H1 (cell line): Measurements from ENCODE around the gene SZT2. TPM values are rescaled to one million over a fixed set of nuclear protein-coding genes. Genes with fewer than 3 reads are reported as not detected.

ENCODE experiments used
- HDAC2 ChIP-seq, 2 experiments: fragments of 300-600 bp in 1 of 2; sonication (generic) in 1 of 2; IDR thresholded peaks; 2 replicates each; pipeline ENCODE4 v1.6.1; 2011 to 2012; ENCODE audit warnings: low read depth in 2 of 2, low read length in 2 of 2, mild to moderate bottlenecking in 2 of 2, moderate library complexity in 2 of 2, borderline replicate concordance in 1 of 2, inconsistent platforms in 1 of 2
- KDM5A ChIP-seq: fragments of 200-600 bp; IDR thresholded peaks from 2 replicates; pipeline ENCODE4 v1.7.1; 2012; ENCODE audit warnings: mild to moderate bottlenecking, low read length, inconsistent platforms, mixed read lengths
- PHF8 ChIP-seq: fragments of 200-600 bp; sonication (generic); conservative IDR thresholded peaks from 2 replicates; pipeline ENCODE4 v1.7.1; 2012; ENCODE audit warnings: low read depth, mild to moderate bottlenecking, inconsistent platforms, low read length, moderate library complexity
- POU5F1 ChIP-seq: IDR thresholded peaks from 2 replicates; pipeline ENCODE4 v1.6.1; 2011; ENCODE audit warnings: low read depth, mild to moderate bottlenecking, low read length, moderate library complexity
- RFX5 ChIP-seq: IDR thresholded peaks from 2 replicates; pipeline ENCODE4 v1.6.1; 2011; ENCODE audit warnings: low read depth, low read length, improper control_type of control experiment, borderline replicate concordance
- RNF2 ChIP-seq: fragments of 200-900, 300-1000 bp; sonication (generic); IDR thresholded peaks from 2 replicates; pipeline ENCODE4 v1.7.1; 2016; ENCODE audit warnings: borderline replicate concordance, low read depth, mild to moderate bottlenecking, antibody characterized with exemption, low read length; ENCODE audit not compliant: poor library complexity, severe bottlenecking; ENCODE audit errors: missing control alignments
- SIN3A ChIP-seq, 2 experiments: IDR thresholded peaks in 1 of 2; conservative IDR thresholded peaks in 1 of 2; 2 replicates each; pipeline ENCODE4 v1.6.1; 2011 to 2012; ENCODE audit warnings: low read length in 2 of 2, improper control_type of control experiment in 1 of 2, low read depth in 1 of 2, mild to moderate bottlenecking in 1 of 2
- SP4 ChIP-seq: IDR thresholded peaks from 2 replicates; pipeline ENCODE4 v1.6.1; 2012; ENCODE audit warnings: low read length, inconsistent platforms
- SUZ12 ChIP-seq: fragments of 200-600 bp; sonication (generic); IDR thresholded peaks from 2 replicates; pipeline ENCODE4 v1.6.1; 2012; ENCODE audit warnings: mild to moderate bottlenecking, inconsistent platforms, low read length, moderate library complexity, mixed read lengths
- TEAD4 ChIP-seq: IDR thresholded peaks from 2 replicates; pipeline ENCODE4 v1.6.1; 2012; ENCODE audit warnings: low read depth, low read length, inconsistent platforms, mixed read lengths
- polyA plus RNA-seq, 7 experiments: library from polyadenylated mRNA; depleted of rRNA in 3 of 7; stranded (reverse) in 5 of 7; unstranded in 2 of 7; fragments of >200 nt in 5 of 7; fragments of 200-250 nt in 2 of 7; gene quantifications; 1 replicate in 5 of 7; 2 replicates in 1 of 7; 4 replicates in 1 of 7; pipeline versions ENCODE4 v1.2.1 to v1.2.3, GENCODE V29; 2011 to 2013; ENCODE audit warnings: missing spikeins in 2 of 7, mixed read lengths in 2 of 7
- total RNA-seq: library from RNA; stranded (reverse); fragmentation: NEBNext Ultra II Directional; extraction: Animal tissue kit (Norgen Biotek cat#: 25700); gene quantifications from 2 replicates; pipeline ENCODE4 v1.2.1, GENCODE V29; 2021
- TF ChIP-seq, protein P1 (sequence below), 3 experiments: IDR thresholded peaks; 1 replicate in 2 of 3; 2 replicates in 1 of 3; pipeline versions ENCODE4 v1.5.1 to v1.6.1; 2011; ENCODE audit warnings: low read length in 3 of 3, mild to moderate bottlenecking in 3 of 3, inconsistent platforms in 2 of 3, low read depth in 1 of 3, moderate library complexity in 1 of 3; ENCODE audit not compliant: insufficient read depth in 1 of 3; ENCODE audit errors: control extremely low read depth in 1 of 3
- TF ChIP-seq, protein P2 (sequence below): IDR thresholded peaks from 2 replicates; pipeline ENCODE4 v1.6.1; 2011; ENCODE audit warnings: low read length, improper control_type of control experiment

The SZT2 gene
- total and polyA plus RNA-seq, 2 of the 8 experiments (the other 6 are each of a cell fraction or from before 2014, with no cell fraction given): 4.7 to 12.9 TPM

DNA sequence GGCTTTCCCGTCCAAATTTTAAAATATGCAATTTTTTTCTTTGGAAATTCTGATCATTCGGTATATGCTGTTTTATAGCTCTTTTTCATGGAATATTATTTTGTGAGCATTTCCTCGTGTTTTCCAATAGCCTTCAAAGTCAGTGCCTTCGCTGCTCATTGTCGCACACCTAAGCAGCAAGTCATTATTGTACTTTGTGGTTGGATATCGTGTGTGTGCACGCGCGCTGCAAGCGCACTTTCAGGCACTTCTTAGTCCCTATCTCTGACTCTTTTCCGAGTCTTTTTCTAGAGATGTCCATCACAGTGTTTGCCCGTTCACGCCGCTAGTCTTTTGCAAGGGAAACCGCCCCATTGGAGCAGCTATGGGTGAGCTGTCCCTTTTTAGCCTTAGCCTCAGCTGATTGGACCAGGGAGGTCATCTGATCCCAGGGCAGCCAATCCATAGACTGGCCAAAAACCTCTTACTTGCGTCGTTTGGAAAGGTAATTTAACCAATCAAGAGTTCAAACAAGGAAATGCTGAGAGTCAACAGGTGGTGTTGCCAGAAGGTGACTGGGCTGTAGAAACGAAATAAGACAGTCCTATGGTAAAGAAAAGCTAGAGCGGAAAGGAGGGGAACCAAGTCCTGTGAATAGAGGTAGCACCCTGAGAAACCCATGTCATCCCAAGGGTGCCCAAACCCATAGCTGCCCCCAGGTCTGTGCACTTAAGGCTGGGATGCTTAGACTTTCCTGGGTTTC is 64.7 kb downstream of the SZT2 start (continued):
- TF ChIP-seq POU5F1 (no peak), HDAC2 (IDR thresholded peaks at IDR 0.05; ENCODE audit: borderline replicate concordance in 1 of 2, low read depth in 2 of 2, low read length in 2 of 2) (0 out of 4 replicates have a peak, but pooled peaks of 1 of the 2 experiments have one; percentile 58), KDM5A (no peak), SUZ12 (no peak), SP4 (peak; percentile 69; the same call in 1 of the 2 replicates), RNF2 (no peak), TEAD4 (no peak), SIN3A (conservative IDR thresholded peaks at IDR 0.05 in 1 of 2, IDR thresholded peaks at IDR 0.05 in 1 of 2; ENCODE audit: low read depth in 1 of 2, low read length in 2 of 2) (0 out of 4 replicates have a peak, but pooled peaks of 1 of the 2 experiments have one; percentile 4), RFX5 (0 out of 2 replicates have a peak, but pooled peaks have one; percentile 22), PHF8 (0 out of 2 replicates have a peak, but pooled peaks have one; percentile 25)
- TF ChIP-seq, protein P1, sequence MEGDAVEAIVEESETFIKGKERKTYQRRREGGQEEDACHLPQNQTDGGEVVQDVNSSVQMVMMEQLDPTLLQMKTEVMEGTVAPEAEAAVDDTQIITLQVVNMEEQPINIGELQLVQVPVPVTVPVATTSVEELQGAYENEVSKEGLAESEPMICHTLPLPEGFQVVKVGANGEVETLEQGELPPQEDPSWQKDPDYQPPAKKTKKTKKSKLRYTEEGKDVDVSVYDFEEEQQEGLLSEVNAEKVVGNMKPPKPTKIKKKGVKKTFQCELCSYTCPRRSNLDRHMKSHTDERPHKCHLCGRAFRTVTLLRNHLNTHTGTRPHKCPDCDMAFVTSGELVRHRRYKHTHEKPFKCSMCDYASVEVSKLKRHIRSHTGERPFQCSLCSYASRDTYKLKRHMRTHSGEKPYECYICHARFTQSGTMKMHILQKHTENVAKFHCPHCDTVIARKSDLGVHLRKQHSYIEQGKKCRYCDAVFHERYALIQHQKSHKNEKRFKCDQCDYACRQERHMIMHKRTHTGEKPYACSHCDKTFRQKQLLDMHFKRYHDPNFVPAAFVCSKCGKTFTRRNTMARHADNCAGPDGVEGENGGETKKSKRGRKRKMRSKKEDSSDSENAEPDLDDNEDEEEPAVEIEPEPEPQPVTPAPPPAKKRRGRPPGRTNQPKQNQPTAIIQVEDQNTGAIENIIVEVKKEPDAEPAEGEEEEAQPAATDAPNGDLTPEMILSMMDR (IDR thresholded peaks at IDR 0.05; ENCODE audit: control extremely low read depth in 1 of 3, insufficient read depth in 1 of 3, low read depth in 1 of 3, low read length in 3 of 3): peak in 1 of 3 experiments; percentile 0; a peak in 1 of 4 replicates
- TF ChIP-seq, protein P2, sequence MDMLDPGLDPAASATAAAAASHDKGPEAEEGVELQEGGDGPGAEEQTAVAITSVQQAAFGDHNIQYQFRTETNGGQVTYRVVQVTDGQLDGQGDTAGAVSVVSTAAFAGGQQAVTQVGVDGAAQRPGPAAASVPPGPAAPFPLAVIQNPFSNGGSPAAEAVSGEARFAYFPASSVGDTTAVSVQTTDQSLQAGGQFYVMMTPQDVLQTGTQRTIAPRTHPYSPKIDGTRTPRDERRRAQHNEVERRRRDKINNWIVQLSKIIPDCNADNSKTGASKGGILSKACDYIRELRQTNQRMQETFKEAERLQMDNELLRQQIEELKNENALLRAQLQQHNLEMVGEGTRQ: peak; percentile 86
